Colonic mucosa (tissue), 4 donors: ENCODE measurements around the gene ADGRG7. TPM values are rescaled to one million over a fixed set of nuclear protein-coding genes. Genes with fewer than 3 reads are reported as not detected.

ENCODE experiments used
- DNase-seq: peaks from one replicate; pipeline ENCODE4 v3.0.0-alpha.2; 2020
- H3K27ac ChIP-seq: fragments of 200-600 bp; one replicate; pipeline ENCODE4 v1.8.0; 2021
- H3K27me3 ChIP-seq: fragments of 200-600 bp; one replicate; pipeline ENCODE4 v1.8.0; 2021
- H3K36me3 ChIP-seq: fragments of 200-600 bp; one replicate; pipeline ENCODE4 v1.8.0; 2021
- H3K4me1 ChIP-seq: fragments of 200-600 bp; one replicate; pipeline ENCODE4 v1.8.0; 2021; ENCODE audit warnings: mild to moderate bottlenecking
- H3K4me3 ChIP-seq: fragments of 200-600 bp; one replicate; pipeline ENCODE4 v1.8.0; 2021
- H3K9ac ChIP-seq, 2 donors: one replicate each; pipeline ENCODE4 v1.7.0; 2013; ENCODE audit warnings: control low read depth in 2 of 2, low read depth in 2 of 2, low read length in 2 of 2
- H3K9me3 ChIP-seq: fragments of 200-600 bp; one replicate; pipeline ENCODE4 v1.8.0; 2021
- intact Hi-C: fragments of 100-400 bp; cut with DNase I; formaldehyde crosslinking; loops from one replicate; pipeline ENCODE4 v1.14.1; 2022
- total RNA-seq, 2 donors: library from RNA; stranded (reverse); fragmentation: NEBNext Ultra II Directional in 1 of 2; extraction: Animal tissue kit (Norgen Biotek cat#: 25700) in 1 of 2; gene quantifications; one replicate each; pipeline ENCODE4 v1.2.1, GENCODE V29; 2021
- TF ChIP-seq, protein P1 (sequence below): fragments of 200-600 bp; IDR thresholded peaks from one replicate; pipeline ENCODE4 v1.8.0; 2022; ENCODE audit warnings: antibody characterized with exemption, mild to moderate bottlenecking
- donor health status: healthy.
- donor health status: DM: no; HTN: no; CAD: no.
- donor health status: DM: no; HTN: no; CAD: no.

ADGRG7 gene, protein sequence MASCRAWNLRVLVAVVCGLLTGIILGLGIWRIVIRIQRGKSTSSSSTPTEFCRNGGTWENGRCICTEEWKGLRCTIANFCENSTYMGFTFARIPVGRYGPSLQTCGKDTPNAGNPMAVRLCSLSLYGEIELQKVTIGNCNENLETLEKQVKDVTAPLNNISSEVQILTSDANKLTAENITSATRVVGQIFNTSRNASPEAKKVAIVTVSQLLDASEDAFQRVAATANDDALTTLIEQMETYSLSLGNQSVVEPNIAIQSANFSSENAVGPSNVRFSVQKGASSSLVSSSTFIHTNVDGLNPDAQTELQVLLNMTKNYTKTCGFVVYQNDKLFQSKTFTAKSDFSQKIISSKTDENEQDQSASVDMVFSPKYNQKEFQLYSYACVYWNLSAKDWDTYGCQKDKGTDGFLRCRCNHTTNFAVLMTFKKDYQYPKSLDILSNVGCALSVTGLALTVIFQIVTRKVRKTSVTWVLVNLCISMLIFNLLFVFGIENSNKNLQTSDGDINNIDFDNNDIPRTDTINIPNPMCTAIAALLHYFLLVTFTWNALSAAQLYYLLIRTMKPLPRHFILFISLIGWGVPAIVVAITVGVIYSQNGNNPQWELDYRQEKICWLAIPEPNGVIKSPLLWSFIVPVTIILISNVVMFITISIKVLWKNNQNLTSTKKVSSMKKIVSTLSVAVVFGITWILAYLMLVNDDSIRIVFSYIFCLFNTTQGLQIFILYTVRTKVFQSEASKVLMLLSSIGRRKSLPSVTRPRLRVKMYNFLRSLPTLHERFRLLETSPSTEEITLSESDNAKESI
- 10 to 100 TPM in 1 of 2 donors, 1 to 10 TPM in 1; 3.2 to 13.4 TPM for total RNA-seq

DNA sequence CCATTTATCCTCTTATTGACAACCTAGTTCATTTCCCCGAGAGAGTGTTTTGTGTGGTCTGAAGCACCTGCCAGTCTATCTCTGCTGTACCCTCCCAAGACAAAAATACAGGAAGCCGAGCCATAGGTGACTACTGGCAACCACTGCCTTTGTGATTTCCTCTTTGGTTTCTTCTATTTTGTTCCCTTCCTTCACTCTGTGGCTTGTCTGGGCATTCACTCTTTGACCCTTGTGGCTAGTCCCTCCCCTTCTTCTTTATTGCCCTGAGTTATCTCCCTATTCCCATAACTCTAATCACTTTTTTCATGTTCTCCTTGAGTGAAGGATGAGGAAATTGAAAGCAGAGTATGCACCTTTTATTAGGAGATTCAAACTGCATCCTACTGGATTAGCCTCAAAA, at the start of gene ADGRG7:
Gene ADGRG7, plus strand, starts transcription at position 297 of the 400 bp plus-strand sequence. CDS start 256 bp downstream, outside the sequence.
- TF ChIP-seq, protein P1, sequence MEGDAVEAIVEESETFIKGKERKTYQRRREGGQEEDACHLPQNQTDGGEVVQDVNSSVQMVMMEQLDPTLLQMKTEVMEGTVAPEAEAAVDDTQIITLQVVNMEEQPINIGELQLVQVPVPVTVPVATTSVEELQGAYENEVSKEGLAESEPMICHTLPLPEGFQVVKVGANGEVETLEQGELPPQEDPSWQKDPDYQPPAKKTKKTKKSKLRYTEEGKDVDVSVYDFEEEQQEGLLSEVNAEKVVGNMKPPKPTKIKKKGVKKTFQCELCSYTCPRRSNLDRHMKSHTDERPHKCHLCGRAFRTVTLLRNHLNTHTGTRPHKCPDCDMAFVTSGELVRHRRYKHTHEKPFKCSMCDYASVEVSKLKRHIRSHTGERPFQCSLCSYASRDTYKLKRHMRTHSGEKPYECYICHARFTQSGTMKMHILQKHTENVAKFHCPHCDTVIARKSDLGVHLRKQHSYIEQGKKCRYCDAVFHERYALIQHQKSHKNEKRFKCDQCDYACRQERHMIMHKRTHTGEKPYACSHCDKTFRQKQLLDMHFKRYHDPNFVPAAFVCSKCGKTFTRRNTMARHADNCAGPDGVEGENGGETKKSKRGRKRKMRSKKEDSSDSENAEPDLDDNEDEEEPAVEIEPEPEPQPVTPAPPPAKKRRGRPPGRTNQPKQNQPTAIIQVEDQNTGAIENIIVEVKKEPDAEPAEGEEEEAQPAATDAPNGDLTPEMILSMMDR: no peak
- intact Hi-C loops: no loop called here
- Histone ChIP-seq H3K9me3 (no peaks in the 10 kb centered on the region), H3K4me3 (peak within 1 kb of the TSS; percentile 2), H3K36me3 (no peaks in the 10 kb centered on the region), H3K27me3 (no peaks in the 10 kb centered on the region), H3K9ac (no peak within 1 kb of the TSS), H3K27ac (peak within 1 kb of the TSS; percentile 35), H3K4me1 (no peaks in the 10 kb centered on the region)
- DNase-seq: peak; percentile 47

DNA sequence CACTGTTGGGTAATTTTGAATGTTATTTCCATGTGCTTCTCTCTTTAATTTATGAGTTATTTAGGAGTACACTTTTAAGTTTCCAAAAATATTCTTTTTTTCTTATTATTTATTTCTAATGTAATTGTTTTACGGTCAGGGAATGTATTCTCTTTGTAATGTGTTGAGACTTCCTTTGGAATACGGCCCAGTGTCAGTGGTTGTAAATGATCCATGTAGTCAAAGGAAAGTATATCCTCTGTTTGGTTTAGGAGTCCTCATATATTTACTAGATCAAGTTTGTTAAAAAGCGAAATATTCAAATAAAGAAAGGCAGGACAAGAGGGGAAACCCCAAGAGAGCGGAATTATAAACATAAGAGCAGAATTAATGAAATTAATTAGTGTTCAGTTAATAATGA, 49.0 kb upstream of the ADGRG7 start:
- TF ChIP-seq, protein P1: no peak
- Histone ChIP-seq H3K36me3 (no peaks in the 10 kb centered on the region), H3K9ac (no peak overlapping the region), H3K27me3 (no peaks in the 10 kb centered on the region), H3K27ac (no peak overlapping the region), H3K4me3 (no peak overlapping the region), H3K4me1 (no peaks in the 10 kb centered on the region), H3K9me3 (no peaks in the 10 kb centered on the region)
- no peak for DNase-seq
- intact Hi-C loops: no loop called here

DNA sequence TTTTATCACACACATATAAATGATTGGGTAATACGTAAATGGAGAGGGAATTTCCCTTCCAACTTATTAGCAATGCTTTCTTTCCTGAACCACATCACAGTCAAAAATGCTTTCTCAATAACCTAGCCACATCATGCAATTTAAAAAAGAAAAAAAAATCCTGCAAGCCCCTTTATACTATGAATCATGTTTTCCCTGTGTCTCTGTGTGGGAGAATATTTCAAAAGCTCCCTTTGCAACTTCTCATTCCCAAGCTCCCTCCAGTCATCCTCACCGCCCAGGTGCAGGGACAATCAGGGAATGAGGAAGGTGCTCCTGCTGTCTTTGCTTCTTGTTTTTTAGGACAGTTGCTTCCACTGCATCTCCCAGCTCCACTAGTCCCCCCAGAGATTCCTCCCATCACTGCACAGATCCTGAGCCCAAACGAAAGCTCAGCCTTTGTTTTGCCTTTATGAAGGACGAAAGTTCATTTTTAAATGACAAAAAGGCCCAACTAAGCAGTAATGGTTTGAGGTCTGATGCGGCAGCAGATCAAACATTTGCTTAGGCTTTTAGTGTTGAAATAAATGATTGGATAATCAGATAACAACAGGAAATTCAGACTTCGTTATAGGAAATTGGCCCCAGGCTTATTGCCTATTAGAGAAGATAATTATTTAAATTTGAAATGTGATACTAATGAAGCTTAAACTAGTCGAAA, 47.8 kb upstream of the ADGRG7 start:
- Histone ChIP-seq H3K4me3 (no peak overlapping the region), H3K36me3 (no peaks in the 10 kb centered on the region), H3K9me3 (no peaks in the 10 kb centered on the region), H3K4me1 (no peaks in the 10 kb centered on the region), H3K27ac (no peak overlapping the region), H3K9ac (no peak overlapping the region), H3K27me3 (no peaks in the 10 kb centered on the region)
- intact Hi-C loops: no loop called here
- DNase-seq: no peak
- TF ChIP-seq, protein P1: no peak

DNA sequence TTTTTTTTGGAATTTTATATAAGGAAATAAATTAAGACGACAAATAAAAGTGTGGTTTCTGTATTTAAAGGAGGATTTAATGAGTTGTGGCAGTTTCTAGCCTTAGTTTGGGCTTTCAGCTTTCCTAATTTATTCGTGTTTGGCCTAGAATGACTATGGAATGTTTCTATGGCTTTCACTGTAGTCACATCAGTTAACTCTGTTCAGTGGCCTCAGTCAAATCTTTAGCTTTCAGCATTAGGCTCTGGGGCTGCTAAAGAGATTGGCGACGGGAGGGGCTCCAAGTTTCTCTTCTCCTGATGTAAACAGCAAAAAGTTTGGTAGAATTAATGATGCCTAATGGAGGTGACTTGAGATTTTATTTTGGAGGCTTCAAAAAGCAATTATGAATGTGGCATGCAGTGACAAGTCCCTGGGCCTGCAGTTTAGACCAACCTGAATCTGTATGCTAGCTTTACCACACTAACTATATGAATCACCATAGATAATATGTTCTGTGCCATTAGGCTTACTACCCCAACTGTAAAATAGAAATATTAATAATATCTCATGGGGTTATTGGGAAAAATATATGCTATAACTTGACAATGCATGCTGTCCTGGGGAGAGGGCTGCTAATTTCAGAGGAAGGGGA, 47.1 kb upstream of the ADGRG7 start:
- no peaks in the 10 kb centered on the region for H3K36me3 ChIP-seq
- no peaks in the 10 kb centered on the region for H3K27me3 ChIP-seq
- H3K9me3 ChIP-seq: no peaks in the 10 kb centered on the region
- H3K9ac ChIP-seq: no peak overlapping the region
- TF ChIP-seq, protein P1: no peak
- no peak for DNase-seq
- H3K4me1 ChIP-seq: no peaks in the 10 kb centered on the region
- intact Hi-C loops: no loop called here
- H3K27ac ChIP-seq: no peak overlapping the region
- no peak overlapping the region for H3K4me3 ChIP-seq

DNA sequence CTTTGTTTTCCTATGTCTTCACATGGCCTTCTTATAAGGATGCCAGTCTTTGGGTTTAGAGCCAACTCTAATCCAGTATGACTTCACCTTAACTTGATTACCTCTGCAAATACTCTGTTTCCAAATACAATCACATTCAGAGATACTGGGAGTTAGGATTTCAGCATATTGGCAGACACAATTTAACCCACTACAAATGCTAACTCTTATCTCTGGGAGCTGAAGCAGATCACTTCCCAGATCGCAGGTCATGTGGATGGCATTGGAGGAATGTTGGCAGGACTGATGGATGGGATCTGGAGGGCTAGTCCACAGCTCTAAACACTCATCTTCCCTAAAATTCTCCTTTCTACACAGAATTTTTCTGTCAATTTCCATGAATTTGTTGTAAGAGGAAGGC, 46.2 kb upstream of the ADGRG7 start:
- no peak for DNase-seq
- H3K9ac ChIP-seq: no peak overlapping the region
- TF ChIP-seq, protein P1: no peak
- no peak overlapping the region for H3K27ac ChIP-seq
- no peak overlapping the region for H3K4me3 ChIP-seq
- intact Hi-C loops: no loop called here
- no peaks in the 10 kb centered on the region for H3K4me1 ChIP-seq
- H3K9me3 ChIP-seq: no peaks in the 10 kb centered on the region
- H3K27me3 ChIP-seq: no peaks in the 10 kb centered on the region
- no peaks in the 10 kb centered on the region for H3K36me3 ChIP-seq
